Stimulated activated CD4-positive, alpha-beta T cell treated with anti-CD3 and anti-CD28 coated beads, TNF-alpha, amount 100 ng/mL, for 48 hours (primary cell): ENCODE data around the gene SLC25A39.

Experiments
- DNase-seq, 3 donors: peaks; one replicate each; pipeline ENCODE4 v3.0.0-alpha.2; 2020; ENCODE audit warnings: low read depth in 3 of 3

SLC25A39 gene

DNA sequence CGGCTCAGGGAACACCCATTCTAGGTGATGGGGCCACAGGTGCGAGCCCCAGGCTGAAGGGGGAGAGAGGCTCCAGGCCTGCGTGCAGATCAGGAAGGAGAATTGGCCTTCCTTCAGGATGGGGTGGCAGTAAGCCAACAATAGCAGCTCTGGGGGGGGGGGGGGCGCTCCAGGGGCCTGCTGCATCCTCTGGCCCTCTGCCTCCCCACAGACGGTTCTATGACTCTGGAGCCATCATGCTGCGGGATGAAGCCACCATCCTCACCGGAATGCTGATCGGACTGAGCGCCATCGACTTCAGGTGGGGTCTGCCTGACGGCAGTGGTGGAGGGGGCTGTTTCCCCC lies 10.1 kb downstream of the SLC25A39 start:
- DNase-seq, result no peak

DNA sequence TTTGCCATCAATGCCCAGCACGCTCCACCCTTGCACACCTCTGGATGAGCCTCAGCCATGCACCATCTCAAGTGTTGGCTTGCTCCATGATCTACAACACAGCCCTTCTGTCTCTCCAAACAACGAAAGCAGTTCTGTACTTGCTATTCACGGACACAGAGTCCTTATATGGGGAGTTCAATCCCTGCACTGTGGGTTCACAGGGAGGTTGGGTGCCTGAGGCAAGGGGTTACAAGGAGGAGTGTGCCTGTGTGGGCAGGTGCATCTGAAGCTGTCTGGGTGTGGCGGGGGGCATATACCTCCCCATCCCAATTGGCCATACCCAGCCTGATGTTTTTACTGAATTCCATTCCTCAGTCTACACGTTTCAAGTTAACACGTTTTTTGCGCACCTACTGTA lies 10.6 kb downstream of the SLC25A39 start:
- no peak for DNase-seq

DNA sequence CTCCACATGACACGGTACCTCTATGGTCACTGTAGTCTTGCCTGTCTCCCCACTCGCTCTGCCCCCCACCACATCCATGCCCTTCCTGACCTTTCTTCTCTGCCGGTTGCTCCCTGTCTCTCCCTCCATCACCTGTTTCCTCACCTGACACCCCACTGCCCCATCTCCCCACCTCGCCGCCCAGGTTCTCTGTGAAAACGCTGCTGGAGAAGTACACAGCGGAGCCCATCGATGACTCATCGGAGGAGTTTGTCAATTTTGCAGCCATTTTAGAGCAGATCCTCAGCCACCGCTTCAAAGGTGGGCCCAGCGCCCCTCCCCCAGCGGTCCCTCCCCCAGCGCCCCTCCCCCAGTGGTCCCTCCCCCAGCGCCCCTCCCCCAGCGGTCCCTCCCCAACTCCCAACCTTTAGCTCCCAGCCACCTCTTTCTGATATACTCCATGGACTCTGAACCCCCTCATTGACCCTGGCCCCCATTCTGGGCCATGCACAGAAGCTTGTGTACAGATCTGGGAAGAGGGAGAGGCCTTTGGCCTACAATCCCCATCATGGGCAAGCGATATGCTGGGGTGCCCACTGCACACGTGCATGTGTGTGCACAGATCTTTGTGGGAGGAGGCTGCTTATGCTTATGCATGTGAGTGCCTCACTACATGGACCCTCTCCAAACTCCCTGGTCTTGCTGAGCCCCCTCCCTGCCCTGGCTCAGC lies 12.1 kb downstream of the SLC25A39 start:
- no peak for DNase-seq

GRCh38 chr17:44311562-44312181 lies 13.0 kb downstream of the SLC25A39 start:
- DNase-seq, result no peak

DNA sequence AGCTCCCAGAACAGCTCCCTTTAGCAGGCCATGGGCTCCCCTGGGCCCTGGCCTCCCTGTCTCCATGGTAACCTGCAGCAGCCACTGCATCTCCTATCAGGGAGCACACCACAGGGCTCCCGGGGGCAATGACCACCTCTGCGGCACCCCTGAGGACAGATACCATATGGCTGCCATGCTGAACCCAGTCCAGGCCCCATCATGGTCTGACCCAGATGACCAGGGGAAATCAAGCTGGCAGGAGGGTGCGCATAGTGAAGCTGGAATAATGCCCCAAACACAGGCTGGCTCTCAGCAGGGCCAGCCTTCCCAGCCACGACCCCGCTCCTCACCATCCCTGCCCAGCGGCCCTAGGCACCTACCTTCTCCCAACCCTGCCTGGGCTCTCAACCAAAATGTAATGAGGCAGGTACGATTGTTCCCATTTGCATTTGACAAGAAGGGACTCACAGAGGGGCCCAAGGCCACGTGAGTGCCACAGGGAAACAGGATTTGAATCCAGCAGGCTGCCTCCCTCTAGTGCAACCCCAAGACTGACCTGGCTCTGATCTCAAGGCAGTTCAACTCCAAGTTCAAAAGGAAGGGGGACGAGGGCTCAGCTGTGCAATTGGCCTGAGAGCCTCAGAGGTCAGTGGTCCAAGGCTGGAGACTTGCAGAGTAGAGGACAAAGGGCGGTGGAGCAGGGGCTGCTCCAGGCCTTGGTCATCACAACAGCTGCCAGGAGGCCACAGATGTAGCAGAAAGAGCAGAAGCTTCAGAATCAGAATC lies 13.8 kb downstream of the SLC25A39 start:
- DNase-seq, result no peak

- no peak for DNase-seq
Measured at GRCh38 chr17:44310188-44310587, 14.4 kb downstream of the SLC25A39 start.

DNA sequence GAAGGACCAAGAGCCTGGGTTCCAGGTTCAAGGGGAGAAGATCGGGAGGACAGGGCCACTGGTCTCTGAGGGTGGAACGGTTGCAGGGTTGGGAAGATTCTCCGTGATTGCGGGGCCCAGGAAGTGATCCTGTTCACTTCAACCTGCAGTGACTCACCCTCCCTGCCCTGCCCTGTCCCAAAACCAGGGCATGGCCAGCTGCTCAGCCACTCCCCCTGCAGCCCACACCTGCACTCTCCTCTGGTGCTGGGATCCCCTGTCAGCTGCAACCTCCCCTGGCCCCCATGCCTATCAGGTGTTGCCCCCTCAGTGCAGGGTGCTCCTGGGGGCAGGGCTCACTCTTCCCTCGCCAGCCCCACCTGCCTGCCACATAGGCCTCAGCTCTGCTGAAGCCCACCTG lies 15.2 kb downstream of the SLC25A39 start:
- DNase-seq, result no peak

DNA sequence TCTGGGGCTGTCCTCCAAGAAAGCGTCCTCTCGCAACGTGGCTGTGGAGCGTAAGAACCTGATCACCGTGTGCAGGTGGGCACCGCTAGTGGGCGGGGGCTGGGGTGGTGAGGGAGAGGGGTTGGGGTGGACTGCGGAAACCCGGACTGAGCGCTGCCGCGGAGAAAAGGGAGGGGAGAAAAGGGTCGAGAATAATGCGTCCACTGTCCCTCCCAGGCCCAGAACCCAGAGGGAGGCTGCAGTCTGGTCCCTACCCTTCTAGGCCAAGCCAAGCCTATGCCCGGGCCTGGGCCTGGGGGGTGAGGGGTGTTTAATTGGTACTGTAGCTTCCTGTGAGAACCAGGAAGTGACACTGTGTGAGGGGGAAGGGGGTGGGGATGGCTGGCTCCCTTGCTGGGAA lies 15.8 kb downstream of the SLC25A39 start:
- DNase-seq, result no peak

- peak; percentile 67 to 81 (median 72) for DNase-seq
Measured at GRCh38 chr17:44308320-44308818, 16.3 kb downstream of the SLC25A39 start, which contains the start of gene RUNDC3A. RUNDC3A (plus strand) TSS chr17:44308601; CDS start chr17:44308833, 232 bp downstream.

DNA sequence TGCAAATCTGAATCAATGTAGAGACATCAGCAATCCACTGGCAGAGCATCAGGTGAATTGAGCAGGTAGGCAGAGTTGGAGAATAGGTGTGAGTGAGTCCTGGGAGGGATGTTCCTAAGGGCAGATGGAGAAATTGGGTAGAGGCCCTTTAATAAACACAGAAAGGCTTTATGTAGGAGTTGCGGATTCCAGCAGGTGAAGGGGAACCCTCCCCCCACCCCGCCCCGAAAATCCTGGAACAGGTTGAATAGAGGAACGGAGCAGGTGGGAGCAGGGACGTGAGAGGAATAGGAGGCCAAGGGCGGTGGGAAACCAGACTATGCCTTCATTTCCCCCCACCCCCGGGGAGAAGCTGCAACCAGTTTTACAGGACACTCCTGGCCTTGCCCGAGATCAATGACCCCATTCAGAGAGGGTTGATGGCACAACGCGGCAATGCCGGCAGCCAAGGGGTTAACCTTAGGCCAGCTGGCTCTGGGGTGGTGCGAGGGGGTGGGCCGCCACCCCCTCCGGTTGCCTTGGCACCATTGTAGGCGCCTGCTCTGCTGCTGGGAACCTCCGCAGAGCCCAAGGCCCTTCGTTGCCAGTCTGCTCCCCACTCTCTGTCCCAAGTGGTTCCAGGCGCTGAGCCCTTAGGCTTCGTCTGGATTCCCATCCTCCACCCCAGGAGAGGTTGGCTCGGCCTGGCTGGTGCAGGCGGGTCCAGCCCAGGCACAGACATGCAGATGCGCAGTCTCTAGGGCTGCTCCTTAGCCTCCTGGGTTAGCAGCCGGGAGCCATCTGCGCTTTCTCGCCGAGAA lies 17.0 kb downstream of the SLC25A39 start:
- no peak for DNase-seq

DNA sequence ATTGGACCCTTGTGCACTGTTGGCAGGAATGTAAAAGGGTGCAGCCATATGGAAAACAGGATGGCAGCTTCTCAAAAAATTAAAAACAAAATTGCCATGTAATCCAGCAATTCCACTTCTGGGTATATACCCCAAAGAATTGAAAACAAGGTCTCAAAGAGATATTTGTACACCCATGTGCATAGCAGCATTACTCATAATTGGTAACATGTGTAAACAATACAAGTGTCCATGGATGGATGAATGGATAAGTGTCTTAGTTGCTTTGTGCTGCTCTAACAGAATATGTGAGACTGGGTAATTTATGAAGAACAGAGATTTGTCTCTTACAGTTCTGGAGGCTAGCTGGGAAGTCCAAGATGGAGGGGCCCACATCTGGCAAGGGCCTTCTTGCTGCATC lies 20.0 kb downstream of the SLC25A39 start:
- no peak for DNase-seq

GRCh38 chr17:44297975-44298374 lies 26.6 kb downstream of the SLC25A39 start:
- no peak for DNase-seq

DNA sequence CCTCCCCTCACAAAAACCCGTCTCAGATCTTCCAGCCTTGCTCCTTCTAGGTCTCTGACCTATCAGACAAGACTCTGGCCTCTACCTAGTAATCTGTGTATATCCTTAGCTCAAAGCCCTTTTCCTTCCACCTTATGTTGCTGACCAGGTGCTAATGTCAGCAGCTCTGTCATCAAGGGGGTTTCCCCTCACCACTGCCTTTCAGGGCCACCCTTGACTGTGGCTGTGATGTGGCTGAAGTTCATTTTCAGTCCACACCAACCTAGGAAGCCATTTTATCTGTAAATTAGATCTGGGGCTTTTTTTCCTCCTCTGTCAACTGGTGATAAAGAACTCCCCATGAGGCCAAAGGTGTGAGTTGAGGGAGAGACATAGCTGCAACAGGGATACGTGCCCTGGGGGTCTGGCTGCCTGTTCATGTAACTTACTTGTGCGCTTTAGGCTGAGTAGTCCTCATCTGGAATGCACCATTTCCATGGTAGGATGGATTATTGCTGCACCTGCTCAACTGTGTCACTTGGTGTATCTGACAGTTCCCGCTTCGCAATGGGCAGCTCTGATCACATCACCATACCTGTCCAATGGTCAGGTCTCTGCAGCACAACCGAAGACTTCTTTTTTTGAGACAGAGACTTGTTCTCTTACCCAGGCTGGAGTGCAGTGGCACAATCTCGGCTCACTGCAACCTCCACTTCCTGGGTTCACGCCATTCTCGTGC lies 31.0 kb downstream of the SLC25A39 start:
- no peak for DNase-seq

DNA sequence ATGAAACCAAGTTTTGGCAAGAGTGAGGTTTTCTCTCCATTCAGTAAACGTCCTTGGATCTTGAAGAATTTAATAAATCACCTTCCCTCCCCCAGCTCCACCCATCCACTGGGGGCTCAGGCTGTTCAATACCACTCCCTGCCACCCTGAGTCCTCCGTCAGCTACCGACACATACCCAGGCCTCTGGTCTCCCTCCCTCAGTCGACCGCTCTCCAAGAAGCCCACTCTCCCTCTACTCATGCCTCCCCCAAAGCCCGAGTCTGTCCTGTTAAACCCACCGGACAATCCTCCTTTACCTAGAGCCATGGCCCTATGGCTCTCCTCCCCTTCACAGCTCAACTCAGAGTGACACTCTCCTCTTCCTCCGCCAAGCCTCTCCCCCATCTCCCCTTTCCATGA lies 37.0 kb downstream of the SLC25A39 start:
- no peak for DNase-seq

GRCh38 chr17:44284024-44284400 lies 40.6 kb downstream of the SLC25A39 start:
- no peak for DNase-seq

GRCh38 chr17:44283344-44284023 lies 41.1 kb downstream of the SLC25A39 start:
- DNase-seq, result no peak

GRCh38 chr17:44282264-44282663 lies 42.4 kb downstream of the SLC25A39 start:
- no peak for DNase-seq

- no peak for DNase-seq
Measured at GRCh38 chr17:44281570-44281969, 43.1 kb downstream of the SLC25A39 start.

DNA sequence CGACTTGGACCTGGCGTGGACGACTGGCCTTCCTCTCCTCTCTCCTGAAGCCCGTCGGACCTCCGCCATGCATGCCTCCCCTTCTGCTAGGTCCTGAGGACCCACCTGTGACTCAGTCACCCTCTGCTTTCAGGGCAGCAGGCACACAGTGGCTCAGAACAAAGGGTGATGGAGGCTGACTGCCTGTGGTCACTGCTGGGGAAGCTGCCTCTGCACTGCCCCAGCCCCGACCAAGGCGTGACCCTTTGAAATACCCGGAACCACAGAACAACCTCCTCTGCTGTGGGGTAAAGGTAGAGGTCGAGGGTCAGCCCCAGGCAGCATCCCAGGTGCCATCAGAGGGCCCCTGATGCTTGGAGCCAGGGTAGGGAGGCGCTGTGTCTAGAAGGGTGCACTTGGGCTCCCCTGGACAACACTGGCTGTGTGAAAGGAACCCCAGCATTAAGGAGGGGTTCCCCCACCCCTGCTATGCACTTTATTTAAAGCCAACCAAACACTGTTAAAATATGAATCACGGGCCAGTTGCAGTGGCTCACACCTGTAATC lies 44.2 kb downstream of the SLC25A39 start:
- DNase-seq, result no peak

- peak in 1 of 3 donors; percentile 3 for DNase-seq
Measured at GRCh38 chr17:44279666-44280391, 44.8 kb downstream of the SLC25A39 start.
